PC-3 (cell line): ENCODE measurements around the gene ABLIM3. TPM values are rescaled to one million over a fixed set of nuclear protein-coding genes. Genes with fewer than 3 reads are reported as not detected.

ENCODE experiments used
- ATAC-seq: fragments of 200-7000 bp; cut with Tn5 transposase; 2 replicates; pipeline ENCODE4 v1.9.1; 2020; ENCODE audit warnings: mild to moderate bottlenecking, moderate library complexity
- BruUV-seq: library from RNA; stranded (reverse); fragments of 400-500 nt; replicated peaks from 2 replicates; lab custom pipeline; 2021; lab: Mats Ljungman, UMichigan
- CTCF ChIA-PET: fragments of 300-600 bp; sonication (Branson Sonifier 250); formaldehyde crosslinking; loops from one replicate; lab custom pipeline; 2022; ENCODE audit warnings: antibody characterized with exemption; lab: Charles Lee
- POLR2A ChIA-PET: fragments of 300-600 bp; sonication (Branson Sonifier 250); formaldehyde crosslinking; loops from one replicate; lab custom pipeline; 2022; ENCODE audit warnings: antibody characterized with exemption; ENCODE audit not compliant: unreplicated experiment; lab: Charles Lee
- DNase-seq: peaks from one replicate; pipeline ENCODE4 v3.0.0-alpha.2; 2015
- H2AFZ ChIP-seq: fragments of 300-600 bp; sonication (generic); 2 replicates; pipeline ENCODE4 v1.6.0; 2016; ENCODE audit warnings: antibody characterized with exemption, low read length
- H3F3A ChIP-seq: fragments of 300-600 bp; sonication (generic); one replicate; pipeline ENCODE4 v1.6.0; 2017; ENCODE audit warnings: antibody characterized with exemption, low read length, control low read depth, mild to moderate bottlenecking; ENCODE audit not compliant: unreplicated experiment
- H3K27ac ChIP-seq: fragments of 300-600 bp; sonication (generic); 2 replicates; pipeline ENCODE4 v1.5.1; 2016; ENCODE audit warnings: mild to moderate bottlenecking, low read length
- H3K27me3 ChIP-seq: fragments of 300-600 bp; sonication (generic); 2 replicates; pipeline ENCODE4 v1.6.1; 2016; ENCODE audit warnings: low read length, mixed read lengths
- H3K36me3 ChIP-seq: fragments of 300-600 bp; sonication (generic); 2 replicates; pipeline ENCODE4 v1.6.1; 2016; ENCODE audit warnings: low read depth, mixed run types, low read length, mixed read lengths
- H3K4me1 ChIP-seq: fragments of 300-600 bp; sonication (generic); 2 replicates; pipeline ENCODE4 v1.5.1; 2016; ENCODE audit warnings: low read length; ENCODE audit not compliant: insufficient read depth
- H3K4me2 ChIP-seq: fragments of 300-600 bp; sonication (generic); 2 replicates; pipeline ENCODE4 v1.6.0; 2016; ENCODE audit warnings: low read length
- H3K4me3 ChIP-seq: fragments of 300-600 bp; sonication (generic); 2 replicates; pipeline ENCODE4 v1.5.1; 2016; ENCODE audit warnings: mild to moderate bottlenecking, low read length, mixed read lengths
- H3K79me2 ChIP-seq: fragments of 300-600 bp; sonication (generic); 2 replicates; pipeline ENCODE4 v1.6.1; 2017; ENCODE audit warnings: low read length, mixed read lengths
- H3K9ac ChIP-seq: fragments of 300-600 bp; sonication (generic); 2 replicates; pipeline ENCODE4 v1.6.0; 2016; ENCODE audit warnings: mild to moderate bottlenecking, low read length
- H3K9me2 ChIP-seq: fragments of 300-600 bp; sonication (generic); replicated peaks from 2 replicates; pipeline ENCODE4 v1.6.1; 2016; ENCODE audit warnings: mixed run types, low read length, mixed read lengths
- H3K9me3 ChIP-seq: fragments of 300-600 bp; sonication (generic); 2 replicates; pipeline ENCODE4 v1.6.1; 2016; ENCODE audit warnings: low read length, mixed read lengths
- H4K20me1 ChIP-seq: fragments of 300-600 bp; sonication (generic); 2 replicates; pipeline ENCODE4 v1.6.1; 2016; ENCODE audit warnings: low read length, mixed read lengths
- EZH2 ChIP-seq: fragments of 300-600 bp; sonication (generic); IDR thresholded peaks from one replicate; pipeline ENCODE4 v1.6.1; 2017; ENCODE audit warnings: antibody characterized with exemption, mild to moderate bottlenecking, low read length; ENCODE audit not compliant: unreplicated experiment
- EZH2phosphoT487 ChIP-seq: fragments of 300-600 bp; sonication (generic); IDR thresholded peaks from 2 replicates; pipeline ENCODE4 v1.6.1; 2018; ENCODE audit warnings: mild to moderate bottlenecking, antibody characterized with exemption, low read length, borderline replicate concordance
- intact Hi-C: fragments of 100-400 bp; cut with micrococcal nuclease; formaldehyde crosslinking; loops from 2 replicates; pipeline ENCODE4 v1.9.0; 2023
- total RNA-seq: library from RNA; depleted of rRNA; stranded (reverse); fragments of >200 nt; gene quantifications from 2 replicates; pipeline ENCODE4 v1.2.3, GENCODE V29; 2014; rRNA removed
- TF ChIP-seq, protein P1 (sequence below): fragments of 300-600 bp; sonication (generic); conservative IDR thresholded peaks from 2 replicates; pipeline ENCODE4 v1.5.1; 2017; ENCODE audit warnings: antibody characterized with exemption, low read depth, mild to moderate bottlenecking, low read length

Gene ABLIM3
- total RNA-seq, 1 experiment from 2014 or later, result 43.6 TPM

DNA sequence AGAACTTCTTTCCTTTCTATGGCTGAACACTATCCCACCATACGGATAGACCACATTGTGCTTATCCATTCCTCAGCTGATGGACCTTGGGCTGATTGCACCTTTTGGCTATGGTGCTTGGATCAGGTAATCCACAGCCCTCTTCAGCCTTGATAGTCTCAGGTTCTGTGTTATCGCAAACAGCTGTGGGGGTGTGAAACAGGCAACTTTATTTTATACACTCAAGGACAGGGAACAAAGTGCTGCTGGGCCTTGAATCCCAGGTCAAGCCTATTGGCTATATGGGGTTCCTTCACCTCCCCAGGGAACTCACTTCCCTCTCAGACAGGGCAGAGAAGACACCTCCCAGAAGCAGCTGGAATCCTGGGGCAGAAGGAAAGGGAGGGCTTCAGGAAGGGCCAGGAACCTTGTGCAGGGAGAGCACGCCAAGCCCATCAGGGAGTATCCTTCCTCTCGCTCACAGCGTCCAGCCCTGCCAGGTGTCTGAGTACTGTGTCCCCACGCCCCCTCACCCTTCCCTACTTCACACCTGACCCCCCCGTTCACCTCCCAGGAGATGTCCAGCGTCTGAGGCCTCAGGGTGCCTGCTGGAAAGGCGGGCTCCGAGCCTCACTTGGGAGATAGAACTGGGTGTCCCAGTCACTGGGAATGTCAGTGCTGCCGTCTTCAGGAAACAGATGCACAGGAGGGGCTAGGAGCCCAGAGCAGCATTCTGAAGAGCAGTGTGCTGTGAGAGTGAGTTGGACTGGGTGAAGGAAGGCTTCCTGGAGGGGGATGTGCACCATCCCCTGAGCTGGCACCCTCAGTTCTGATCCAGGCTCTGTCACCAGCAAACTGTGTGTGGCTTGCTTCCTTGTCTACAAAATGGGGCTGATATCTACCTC is 163.1 kb downstream of the ABLIM3 start:
- H3K9ac ChIP-seq, result no peak overlapping the region
- no peaks in the 10 kb centered on the region for H4K20me1 ChIP-seq
- TF ChIP-seq EZH2phosphoT487 (no peak), EZH2 (no peak)
- TF ChIP-seq, protein P1, sequence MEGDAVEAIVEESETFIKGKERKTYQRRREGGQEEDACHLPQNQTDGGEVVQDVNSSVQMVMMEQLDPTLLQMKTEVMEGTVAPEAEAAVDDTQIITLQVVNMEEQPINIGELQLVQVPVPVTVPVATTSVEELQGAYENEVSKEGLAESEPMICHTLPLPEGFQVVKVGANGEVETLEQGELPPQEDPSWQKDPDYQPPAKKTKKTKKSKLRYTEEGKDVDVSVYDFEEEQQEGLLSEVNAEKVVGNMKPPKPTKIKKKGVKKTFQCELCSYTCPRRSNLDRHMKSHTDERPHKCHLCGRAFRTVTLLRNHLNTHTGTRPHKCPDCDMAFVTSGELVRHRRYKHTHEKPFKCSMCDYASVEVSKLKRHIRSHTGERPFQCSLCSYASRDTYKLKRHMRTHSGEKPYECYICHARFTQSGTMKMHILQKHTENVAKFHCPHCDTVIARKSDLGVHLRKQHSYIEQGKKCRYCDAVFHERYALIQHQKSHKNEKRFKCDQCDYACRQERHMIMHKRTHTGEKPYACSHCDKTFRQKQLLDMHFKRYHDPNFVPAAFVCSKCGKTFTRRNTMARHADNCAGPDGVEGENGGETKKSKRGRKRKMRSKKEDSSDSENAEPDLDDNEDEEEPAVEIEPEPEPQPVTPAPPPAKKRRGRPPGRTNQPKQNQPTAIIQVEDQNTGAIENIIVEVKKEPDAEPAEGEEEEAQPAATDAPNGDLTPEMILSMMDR, result no peak
- H3K27me3 ChIP-seq, result no peaks in the 10 kb centered on the region
- H3K36me3 ChIP-seq, result no peaks in the 10 kb centered on the region
- H3K4me2 ChIP-seq, result no peak overlapping the region
- intact Hi-C loops, result no loop called here
- no peaks in the 10 kb centered on the region for H3K9me3 ChIP-seq
- CTCF ChIA-PET, result no interaction called here
- H3K4me1 ChIP-seq, result no peaks in the 10 kb centered on the region
- ATAC-seq (no peak), DNase-seq (no peak)
- H3K9me2 ChIP-seq, result no peaks in the 10 kb centered on the region
- POLR2A ChIA-PET, result no interaction called here
- H3K4me3 ChIP-seq, result no peak overlapping the region
- no peak overlapping the region for H2AFZ ChIP-seq
- no peaks in the 10 kb centered on the region for H3F3A ChIP-seq
- no peak overlapping the region for H3K27ac ChIP-seq
- no peaks in the 10 kb centered on the region for H3K79me2 ChIP-seq
- no TSS peak for BruUV-seq

- Histone ChIP-seq H3F3A (no peaks in the 10 kb centered on the region), H3K4me1 (no peaks in the 10 kb centered on the region), H3K9me2 (no peaks in the 10 kb centered on the region), H3K9ac (no peak overlapping the region), H3K79me2 (no peaks in the 10 kb centered on the region), H3K4me2 (no peak overlapping the region), H3K36me3 (no peaks in the 10 kb centered on the region), H3K9me3 (no peaks in the 10 kb centered on the region), H4K20me1 (no peaks in the 10 kb centered on the region), H3K4me3 (no peak overlapping the region), H2AFZ (no peak overlapping the region), H3K27ac (no peak overlapping the region), H3K27me3 (no peaks in the 10 kb centered on the region)
- DNase-seq (no peak), ATAC-seq (no peak)
- intact Hi-C loops, result no loop called here
- ChIA-PET CTCF (interaction anchor here (1.1 kb wide), 1 partner anchor 58 kb away, joined by 4 read pairs; no protein-coding TSS in a partner anchor), POLR2A (no interaction called here)
- BruUV-seq, result no TSS peak
- TF ChIP-seq EZH2 (no peak), EZH2phosphoT487 (no peak)
- TF ChIP-seq, protein P1, result no peak
These were observed 168.1 kb downstream of the ABLIM3 start for GRCh38 chr5:149309354-149309753.

Other genes starting within 250 kb of the ABLIM3 start
- gene SH3TC2, start 78.4 kb upstream of the ABLIM3 start, total RNA-seq, result 32.0 and 40.0 TPM in 2 replicates
- 19.6 and 22.3 TPM in 2 replicates for gene AFAP1L1, start 130.4 kb downstream of the ABLIM3 start, total RNA-seq
- gene GRPEL2, start 204.0 kb downstream of the ABLIM3 start, total RNA-seq, result 43.8 and 49.4 TPM in 2 replicates
- 11.9 and 12.8 TPM in 2 replicates for gene PCYOX1L, start 216.6 kb downstream of the ABLIM3 start, total RNA-seq
- not detected in 2 replicates for gene IL17B, start 237.8 kb downstream of the ABLIM3 start, total RNA-seq